OCI-LY3 (cell line): ENCODE results near the gene TMEM114.
"Not testable (repeated sequence)": the region's sequence is repeated elsewhere in the genome, so short reads cannot be mapped to it uniquely, and the experiment has no call there.

ENCODE experiments used
- EZH2phosphoT487 ChIP-seq: fragments of 200-600 bp; shearing (Covaris generic); IDR thresholded peaks from 2 replicates; pipeline ENCODE4 v1.6.1; 2018; ENCODE audit warnings: antibody characterized with exemption, mixed run types, low read depth
- TF ChIP-seq, protein P1 (sequence below): fragments of 200-600, 300-600 bp; sonication (generic); IDR thresholded peaks from 2 replicates; pipeline ENCODE4 v1.5.1; 2014; ENCODE audit warnings: antibody characterized with exemption, low read length, low read depth

DNA sequence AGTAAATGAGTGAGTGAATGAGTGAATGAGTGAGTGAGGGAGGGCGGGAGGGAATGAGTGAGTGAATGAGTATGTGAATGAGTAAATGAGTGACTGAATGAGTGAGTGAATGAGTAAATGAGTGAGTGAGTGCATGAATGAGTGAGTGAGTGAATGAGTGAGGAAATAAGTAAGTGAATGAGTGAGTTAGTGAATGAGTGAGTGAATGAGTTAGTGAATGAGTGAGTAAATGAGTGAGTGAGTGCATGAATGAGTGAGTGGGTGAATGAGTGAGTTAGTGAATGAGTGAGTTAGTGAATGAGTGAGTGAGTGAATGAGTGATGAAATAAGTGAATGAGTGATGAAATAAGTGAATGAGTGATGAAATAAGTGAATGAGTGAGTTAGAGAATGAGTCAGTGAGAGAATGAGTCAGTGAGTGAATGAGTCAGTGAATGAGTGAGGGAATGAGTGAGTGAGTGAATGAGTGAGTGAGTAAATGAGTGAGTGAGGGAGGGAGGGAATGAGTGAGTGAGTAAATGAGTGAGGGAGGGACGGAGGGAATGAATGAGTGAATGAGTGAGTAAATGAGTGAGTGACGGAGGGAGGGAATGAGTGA, 26.3 kb downstream of the TMEM114 start:
- TF ChIP-seq, protein P1, sequence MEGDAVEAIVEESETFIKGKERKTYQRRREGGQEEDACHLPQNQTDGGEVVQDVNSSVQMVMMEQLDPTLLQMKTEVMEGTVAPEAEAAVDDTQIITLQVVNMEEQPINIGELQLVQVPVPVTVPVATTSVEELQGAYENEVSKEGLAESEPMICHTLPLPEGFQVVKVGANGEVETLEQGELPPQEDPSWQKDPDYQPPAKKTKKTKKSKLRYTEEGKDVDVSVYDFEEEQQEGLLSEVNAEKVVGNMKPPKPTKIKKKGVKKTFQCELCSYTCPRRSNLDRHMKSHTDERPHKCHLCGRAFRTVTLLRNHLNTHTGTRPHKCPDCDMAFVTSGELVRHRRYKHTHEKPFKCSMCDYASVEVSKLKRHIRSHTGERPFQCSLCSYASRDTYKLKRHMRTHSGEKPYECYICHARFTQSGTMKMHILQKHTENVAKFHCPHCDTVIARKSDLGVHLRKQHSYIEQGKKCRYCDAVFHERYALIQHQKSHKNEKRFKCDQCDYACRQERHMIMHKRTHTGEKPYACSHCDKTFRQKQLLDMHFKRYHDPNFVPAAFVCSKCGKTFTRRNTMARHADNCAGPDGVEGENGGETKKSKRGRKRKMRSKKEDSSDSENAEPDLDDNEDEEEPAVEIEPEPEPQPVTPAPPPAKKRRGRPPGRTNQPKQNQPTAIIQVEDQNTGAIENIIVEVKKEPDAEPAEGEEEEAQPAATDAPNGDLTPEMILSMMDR: not testable (repeated sequence)
- not testable (repeated sequence) for TF ChIP-seq EZH2phosphoT487
